RWPE2 (cell line): ENCODE measurements around the gene IFT88.

Source experiments
- ATAC-seq: fragments of 200-7000 bp; cut with Tn5 transposase; 3 replicates; pipeline ENCODE4 v1.9.1; 2021; ENCODE audit warnings: low read depth
- DNase-seq: peaks from one replicate; pipeline ENCODE4 v3.0.0-alpha.2; 2020; ENCODE audit warnings: low spot score
- H3K27ac ChIP-seq: fragments of 450-650 bp; 2 replicates; pipeline ENCODE4 v1.5.1; 2017; ENCODE audit warnings: mild to moderate bottlenecking; ENCODE audit not compliant: poor library complexity, severe bottlenecking
- H3K27me3 ChIP-seq: fragments of 250-450 bp; sonication (Bioruptor Pico); 2 replicates; pipeline ENCODE4 v1.5.1; 2021; ENCODE audit warnings: mild to moderate bottlenecking, moderate library complexity; ENCODE audit not compliant: insufficient read depth, poor library complexity, severe bottlenecking
- H3K36me3 ChIP-seq: fragments of 250-450 bp; sonication (Bioruptor Pico); 2 replicates; pipeline ENCODE4 v1.5.1; 2020; ENCODE audit warnings: low read depth, mild to moderate bottlenecking, moderate library complexity
- H3K4me1 ChIP-seq: fragments of 250-450 bp; sonication (Bioruptor Pico); 2 replicates; pipeline ENCODE4 v1.5.1; 2021; ENCODE audit warnings: mild to moderate bottlenecking, moderate library complexity; ENCODE audit not compliant: insufficient read depth, poor library complexity, severe bottlenecking
- H3K4me3 ChIP-seq: fragments of 250-450 bp; sonication (Bioruptor Pico); 2 replicates; pipeline ENCODE4 v1.5.1; 2021; ENCODE audit warnings: mild to moderate bottlenecking, moderate library complexity; ENCODE audit not compliant: severe bottlenecking
- H3K9me3 ChIP-seq: fragments of 250-450 bp; sonication (Bioruptor Pico); 2 replicates; pipeline ENCODE4 v1.5.1; 2021; ENCODE audit warnings: mild to moderate bottlenecking, moderate library complexity; ENCODE audit not compliant: severe bottlenecking
- TF ChIP-seq, protein P1 (sequence below): fragments of 450-650 bp; IDR thresholded peaks from one replicate; pipeline ENCODE4 v1.5.1; 2017; ENCODE audit warnings: mild to moderate bottlenecking, moderate library complexity; ENCODE audit not compliant: poor library complexity, severe bottlenecking

Gene IFT88

DNA sequence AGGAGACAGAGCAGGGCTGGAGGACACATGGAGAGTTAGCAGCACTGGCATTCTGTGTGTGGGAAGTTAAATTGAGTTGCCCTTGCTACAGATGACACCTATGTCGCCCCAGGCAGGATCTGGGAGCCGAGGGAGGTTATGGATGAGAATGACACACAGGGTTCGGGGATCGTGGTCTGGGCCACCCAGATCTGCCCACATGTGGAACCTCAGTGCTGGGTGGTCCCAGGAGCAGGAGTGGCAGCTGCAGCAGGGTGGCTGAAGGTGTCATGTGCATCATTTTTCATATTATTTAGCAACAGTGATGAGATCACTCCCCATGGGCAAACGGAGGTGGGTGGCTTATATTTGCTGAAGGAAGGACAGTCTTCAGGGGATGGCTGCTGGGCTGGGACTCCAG lies 139.7 kb downstream of the IFT88 start:
- TF ChIP-seq, protein P1, sequence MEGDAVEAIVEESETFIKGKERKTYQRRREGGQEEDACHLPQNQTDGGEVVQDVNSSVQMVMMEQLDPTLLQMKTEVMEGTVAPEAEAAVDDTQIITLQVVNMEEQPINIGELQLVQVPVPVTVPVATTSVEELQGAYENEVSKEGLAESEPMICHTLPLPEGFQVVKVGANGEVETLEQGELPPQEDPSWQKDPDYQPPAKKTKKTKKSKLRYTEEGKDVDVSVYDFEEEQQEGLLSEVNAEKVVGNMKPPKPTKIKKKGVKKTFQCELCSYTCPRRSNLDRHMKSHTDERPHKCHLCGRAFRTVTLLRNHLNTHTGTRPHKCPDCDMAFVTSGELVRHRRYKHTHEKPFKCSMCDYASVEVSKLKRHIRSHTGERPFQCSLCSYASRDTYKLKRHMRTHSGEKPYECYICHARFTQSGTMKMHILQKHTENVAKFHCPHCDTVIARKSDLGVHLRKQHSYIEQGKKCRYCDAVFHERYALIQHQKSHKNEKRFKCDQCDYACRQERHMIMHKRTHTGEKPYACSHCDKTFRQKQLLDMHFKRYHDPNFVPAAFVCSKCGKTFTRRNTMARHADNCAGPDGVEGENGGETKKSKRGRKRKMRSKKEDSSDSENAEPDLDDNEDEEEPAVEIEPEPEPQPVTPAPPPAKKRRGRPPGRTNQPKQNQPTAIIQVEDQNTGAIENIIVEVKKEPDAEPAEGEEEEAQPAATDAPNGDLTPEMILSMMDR, result no peak
- ATAC-seq, result no peak
- peaks cover 8% of the 10 kb centered on the region for H3K4me1 ChIP-seq

DNA sequence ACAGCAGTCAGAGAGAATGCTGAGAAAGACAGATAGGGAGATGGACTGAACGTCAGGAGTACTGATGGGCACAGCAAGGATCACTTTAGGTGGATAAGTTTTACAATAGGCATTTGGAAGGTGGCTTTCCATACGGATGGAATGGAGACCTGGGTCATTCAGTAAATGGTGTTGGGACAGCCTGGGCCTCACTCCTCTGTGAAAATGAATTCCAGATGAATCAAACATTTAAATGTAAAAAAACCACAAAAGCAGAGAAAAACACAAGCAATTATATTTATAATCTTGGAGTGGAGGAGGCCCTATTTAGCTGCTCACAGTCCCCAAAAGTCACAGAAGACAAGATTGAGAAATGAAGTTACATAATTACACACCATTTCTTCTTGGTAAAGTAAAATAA lies 141.3 kb downstream of the IFT88 start:
- no peaks in the 10 kb centered on the region for H3K27me3 ChIP-seq
- no peak for ATAC-seq
- no peak overlapping the region for H3K4me3 ChIP-seq
- H3K27ac ChIP-seq, result no peak overlapping the region
- H3K36me3 ChIP-seq, result no peaks in the 10 kb centered on the region
- no peak for DNase-seq
- no peaks in the 10 kb centered on the region for H3K9me3 ChIP-seq
- TF ChIP-seq, protein P1, result no peak
- H3K4me1 ChIP-seq, result peaks cover 8% of the 10 kb centered on the region

More for the DNA sequence above, 139.7 kb downstream of the IFT88 start:
- no peaks in the 10 kb centered on the region for H3K27me3 ChIP-seq
- H3K4me3 ChIP-seq, result no peak overlapping the region
- DNase-seq, result no peak
- no peak overlapping the region for H3K27ac ChIP-seq
- H3K9me3 ChIP-seq, result no peaks in the 10 kb centered on the region
- H3K36me3 ChIP-seq, result no peaks in the 10 kb centered on the region

DNA sequence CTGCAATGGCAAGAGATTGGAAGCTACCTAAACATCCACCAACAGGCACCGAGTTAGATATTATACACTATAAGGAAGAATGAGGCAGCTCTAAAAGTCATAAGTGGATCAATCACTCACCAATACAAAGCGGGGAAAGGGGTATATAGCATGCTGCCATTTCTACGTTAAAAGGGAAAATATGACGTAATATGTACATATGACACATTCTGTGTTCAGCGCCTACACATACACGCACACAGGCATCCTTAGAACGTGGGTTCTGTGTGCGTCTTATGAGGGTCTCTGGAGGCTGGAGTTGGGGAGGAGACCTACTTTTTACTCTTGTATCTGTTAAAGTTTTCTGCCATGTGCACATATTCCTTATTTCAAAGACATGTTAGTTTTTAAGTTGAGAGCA lies 142.4 kb downstream of the IFT88 start:
- H3K4me1 ChIP-seq, result peaks cover 8% of the 10 kb centered on the region
- H3K27ac ChIP-seq, result peak overlapping the region; percentile 5
- no peaks in the 10 kb centered on the region for H3K9me3 ChIP-seq
- no peaks in the 10 kb centered on the region for H3K36me3 ChIP-seq
- DNase-seq (no peak), ATAC-seq (no peak)
- no peak overlapping the region for H3K4me3 ChIP-seq
- TF ChIP-seq, protein P1, result no peak
- no peaks in the 10 kb centered on the region for H3K27me3 ChIP-seq

DNA sequence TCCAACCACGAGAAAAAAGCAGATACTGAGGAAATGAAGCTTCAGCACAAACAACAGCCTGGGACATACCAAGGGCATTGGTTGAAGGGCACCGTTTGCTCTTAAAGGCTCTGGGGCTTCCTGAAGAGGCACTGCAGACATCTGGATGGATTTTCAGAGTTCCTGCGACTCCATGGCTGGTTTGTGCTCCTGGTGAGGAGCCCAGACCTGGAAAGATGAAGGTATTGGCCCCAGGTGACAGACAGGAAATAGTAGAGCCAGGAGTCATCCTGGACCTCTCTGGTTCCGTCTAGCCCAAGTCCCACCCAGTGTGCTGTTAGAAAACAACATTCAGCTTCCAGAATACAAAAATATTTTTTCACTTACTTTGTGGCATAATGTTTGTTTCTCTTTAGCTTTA lies 142.8 kb downstream of the IFT88 start:
- TF ChIP-seq, protein P1, result no peak
- no peak overlapping the region for H3K4me3 ChIP-seq
- DNase-seq, result no peak
- H3K27me3 ChIP-seq, result no peaks in the 10 kb centered on the region
- H3K9me3 ChIP-seq, result no peaks in the 10 kb centered on the region
- H3K36me3 ChIP-seq, result no peaks in the 10 kb centered on the region
- H3K4me1 ChIP-seq, result peaks cover 8% of the 10 kb centered on the region
- no peak for ATAC-seq
- peak overlapping the region; percentile 5 for H3K27ac ChIP-seq

- H3K4me1 ChIP-seq, result peaks cover 8% of the 10 kb centered on the region
- H3K36me3 ChIP-seq, result no peaks in the 10 kb centered on the region
- no peak overlapping the region for H3K4me3 ChIP-seq
- no peaks in the 10 kb centered on the region for H3K9me3 ChIP-seq
- H3K27ac ChIP-seq, result no peak overlapping the region
- TF ChIP-seq, protein P1, result no peak
- H3K27me3 ChIP-seq, result no peaks in the 10 kb centered on the region
- DNase-seq, result no peak
- ATAC-seq, result no peak
These were observed 144.5 kb downstream of the IFT88 start for GRCh38 chr13:20711301-20712044.
